HL-60 (cell line): ENCODE results near the gene CLIC4.
"Not testable (repeated sequence)": the region's sequence is repeated elsewhere in the genome, so short reads cannot be mapped to it uniquely, and the experiment has no call there.

Source experiments
- DNase-seq, 2 experiments: peaks; one replicate each; pipeline ENCODE4 v3.0.0-alpha.2; 2010 to 2020; ENCODE audit warnings: low read depth in 1 of 2, low spot score in 1 of 2
- H3K27ac ChIP-seq: fragments of 250-450 bp; sonication (Bioruptor Pico); replicated peaks from 2 replicates; pipeline ENCODE4 v1.5.1; 2020; ENCODE audit warnings: mild to moderate bottlenecking, moderate library complexity
- H3K27me3 ChIP-seq: fragments of 250-450 bp; sonication (Bioruptor Pico); 2 replicates; pipeline ENCODE4 v1.5.1; 2021; ENCODE audit warnings: mild to moderate bottlenecking, moderate library complexity; ENCODE audit not compliant: insufficient read depth, poor library complexity, severe bottlenecking
- H3K4me3 ChIP-seq: replicated peaks from 2 replicates; pipeline ENCODE4 v1.5.1; 2011; ENCODE audit warnings: mild to moderate bottlenecking, control low read depth, low read length; ENCODE audit not compliant: insufficient read depth
- GABPA ChIP-seq: IDR thresholded peaks from 2 replicates; pipeline ENCODE4 v1.6.1; 2012; ENCODE audit warnings: low read depth
- POLR2AphosphoS5 ChIP-seq: IDR thresholded peaks from 2 replicates; pipeline ENCODE4 v1.6.1; 2012; ENCODE audit warnings: low read depth
- SPI1 ChIP-seq: IDR thresholded peaks from 2 replicates; pipeline ENCODE4 v1.6.1; 2012; ENCODE audit warnings: low read depth, mild to moderate bottlenecking, borderline replicate concordance
- TF ChIP-seq, protein P1 (sequence below): IDR thresholded peaks from one replicate; pipeline ENCODE4 v1.5.1; 2011; ENCODE audit warnings: low read length, control low read depth, inconsistent platforms; ENCODE audit not compliant: insufficient read depth
- TF ChIP-seq, protein P2 (sequence below): IDR thresholded peaks from 2 replicates; pipeline ENCODE4 v1.6.1; 2012; ENCODE audit warnings: low read depth; ENCODE audit not compliant: insufficient replicate concordance

The CLIC4 gene

DNA sequence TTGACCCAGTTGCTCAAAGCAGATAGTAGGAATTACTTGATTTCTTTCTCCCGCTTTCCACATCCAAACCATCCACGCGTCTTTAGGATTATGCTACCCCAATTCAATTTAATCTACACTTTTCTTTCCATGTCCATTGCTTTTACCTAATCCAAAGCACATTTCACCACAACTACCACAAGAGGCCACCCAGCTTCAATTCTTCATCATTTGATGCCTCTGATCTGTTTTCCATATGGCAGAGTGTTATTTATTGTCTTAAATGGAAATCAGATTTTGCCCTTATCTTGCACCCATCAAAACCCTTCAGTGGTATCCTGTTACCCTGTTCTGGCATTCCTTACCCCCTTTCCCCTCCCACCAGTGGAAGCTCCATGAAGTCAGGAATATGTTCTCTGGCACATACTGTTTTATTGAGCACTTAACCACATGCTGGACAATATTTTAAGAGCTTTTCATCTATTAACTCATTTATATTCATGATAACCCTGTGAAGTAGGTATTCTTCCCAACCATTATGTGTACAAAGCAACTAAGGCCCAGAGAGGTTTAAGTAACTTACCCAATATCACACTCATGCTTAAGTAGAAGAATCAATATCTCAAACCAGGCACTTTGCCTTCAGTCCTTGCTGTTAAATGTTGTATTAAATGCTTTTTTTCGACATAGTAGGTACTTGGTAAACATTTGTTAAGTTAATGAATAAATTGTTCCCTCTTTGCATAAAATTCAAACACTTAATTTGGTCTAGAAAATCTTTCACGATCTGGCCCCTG is 34.6 kb downstream of the CLIC4 start:
- Histone ChIP-seq H3K27me3 (no peaks in the 10 kb centered on the region), H3K4me3 (no peak overlapping the region), H3K27ac (no peak overlapping the region)
- no peak for TF ChIP-seq GABPA
- TF ChIP-seq POLR2AphosphoS5, result no peak
- TF ChIP-seq SPI1, result no peak
- TF ChIP-seq, protein P1, sequence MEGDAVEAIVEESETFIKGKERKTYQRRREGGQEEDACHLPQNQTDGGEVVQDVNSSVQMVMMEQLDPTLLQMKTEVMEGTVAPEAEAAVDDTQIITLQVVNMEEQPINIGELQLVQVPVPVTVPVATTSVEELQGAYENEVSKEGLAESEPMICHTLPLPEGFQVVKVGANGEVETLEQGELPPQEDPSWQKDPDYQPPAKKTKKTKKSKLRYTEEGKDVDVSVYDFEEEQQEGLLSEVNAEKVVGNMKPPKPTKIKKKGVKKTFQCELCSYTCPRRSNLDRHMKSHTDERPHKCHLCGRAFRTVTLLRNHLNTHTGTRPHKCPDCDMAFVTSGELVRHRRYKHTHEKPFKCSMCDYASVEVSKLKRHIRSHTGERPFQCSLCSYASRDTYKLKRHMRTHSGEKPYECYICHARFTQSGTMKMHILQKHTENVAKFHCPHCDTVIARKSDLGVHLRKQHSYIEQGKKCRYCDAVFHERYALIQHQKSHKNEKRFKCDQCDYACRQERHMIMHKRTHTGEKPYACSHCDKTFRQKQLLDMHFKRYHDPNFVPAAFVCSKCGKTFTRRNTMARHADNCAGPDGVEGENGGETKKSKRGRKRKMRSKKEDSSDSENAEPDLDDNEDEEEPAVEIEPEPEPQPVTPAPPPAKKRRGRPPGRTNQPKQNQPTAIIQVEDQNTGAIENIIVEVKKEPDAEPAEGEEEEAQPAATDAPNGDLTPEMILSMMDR, result no peak
- TF ChIP-seq, protein P2, sequence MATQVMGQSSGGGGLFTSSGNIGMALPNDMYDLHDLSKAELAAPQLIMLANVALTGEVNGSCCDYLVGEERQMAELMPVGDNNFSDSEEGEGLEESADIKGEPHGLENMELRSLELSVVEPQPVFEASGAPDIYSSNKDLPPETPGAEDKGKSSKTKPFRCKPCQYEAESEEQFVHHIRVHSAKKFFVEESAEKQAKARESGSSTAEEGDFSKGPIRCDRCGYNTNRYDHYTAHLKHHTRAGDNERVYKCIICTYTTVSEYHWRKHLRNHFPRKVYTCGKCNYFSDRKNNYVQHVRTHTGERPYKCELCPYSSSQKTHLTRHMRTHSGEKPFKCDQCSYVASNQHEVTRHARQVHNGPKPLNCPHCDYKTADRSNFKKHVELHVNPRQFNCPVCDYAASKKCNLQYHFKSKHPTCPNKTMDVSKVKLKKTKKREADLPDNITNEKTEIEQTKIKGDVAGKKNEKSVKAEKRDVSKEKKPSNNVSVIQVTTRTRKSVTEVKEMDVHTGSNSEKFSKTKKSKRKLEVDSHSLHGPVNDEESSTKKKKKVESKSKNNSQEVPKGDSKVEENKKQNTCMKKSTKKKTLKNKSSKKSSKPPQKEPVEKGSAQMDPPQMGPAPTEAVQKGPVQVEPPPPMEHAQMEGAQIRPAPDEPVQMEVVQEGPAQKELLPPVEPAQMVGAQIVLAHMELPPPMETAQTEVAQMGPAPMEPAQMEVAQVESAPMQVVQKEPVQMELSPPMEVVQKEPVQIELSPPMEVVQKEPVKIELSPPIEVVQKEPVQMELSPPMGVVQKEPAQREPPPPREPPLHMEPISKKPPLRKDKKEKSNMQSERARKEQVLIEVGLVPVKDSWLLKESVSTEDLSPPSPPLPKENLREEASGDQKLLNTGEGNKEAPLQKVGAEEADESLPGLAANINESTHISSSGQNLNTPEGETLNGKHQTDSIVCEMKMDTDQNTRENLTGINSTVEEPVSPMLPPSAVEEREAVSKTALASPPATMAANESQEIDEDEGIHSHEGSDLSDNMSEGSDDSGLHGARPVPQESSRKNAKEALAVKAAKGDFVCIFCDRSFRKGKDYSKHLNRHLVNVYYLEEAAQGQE, result no peak
- DNase-seq, result no peak

DNA sequence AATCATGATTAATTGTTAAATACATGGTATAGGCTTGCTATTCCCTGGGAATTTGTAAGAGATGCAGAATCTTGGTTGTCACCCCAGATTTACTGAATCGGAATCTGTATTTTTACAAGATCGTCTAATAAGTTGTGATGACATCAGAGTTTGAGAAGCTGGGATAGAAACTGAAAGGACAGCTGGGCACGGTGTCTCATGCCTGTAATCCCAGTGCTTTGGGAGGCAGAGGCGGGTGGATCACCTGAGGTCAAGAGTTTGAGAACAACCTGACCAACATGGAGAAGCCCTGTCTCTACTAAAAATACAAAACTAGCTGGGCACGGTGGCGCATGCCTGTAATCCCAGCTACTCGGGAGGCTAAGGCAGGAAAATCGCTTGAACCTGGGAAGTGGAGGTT is 35.4 kb downstream of the CLIC4 start:
- not testable (repeated sequence) for DNase-seq, H3K27ac ChIP-seq, H3K4me3 ChIP-seq, H3K27me3 ChIP-seq

DNA sequence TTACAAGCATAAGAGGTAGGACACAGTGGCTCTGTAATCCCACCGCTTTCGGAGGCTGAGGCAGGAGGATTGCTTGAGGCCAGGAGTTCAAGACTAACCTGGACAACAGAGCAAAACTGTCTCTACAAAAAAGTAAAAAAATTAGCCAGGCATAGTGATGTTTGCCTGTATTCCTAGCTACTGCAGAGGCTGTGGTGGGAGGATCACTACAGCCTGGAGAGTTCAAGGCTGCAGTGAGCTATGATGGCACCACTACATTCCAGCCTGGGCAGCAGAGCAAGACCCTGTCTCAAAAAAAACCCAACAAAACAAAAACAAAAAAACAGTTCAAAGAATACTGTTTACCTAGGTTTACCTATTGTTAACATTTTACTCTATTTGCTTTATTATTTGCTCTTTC is 37.4 kb downstream of the CLIC4 start:
- DNase-seq, result no peak
- Histone ChIP-seq H3K27me3 (no peaks in the 10 kb centered on the region), H3K27ac (no peak overlapping the region), H3K4me3 (no peak overlapping the region)
- TF ChIP-seq, protein P1, result no peak
- TF ChIP-seq GABPA, result no peak

DNA sequence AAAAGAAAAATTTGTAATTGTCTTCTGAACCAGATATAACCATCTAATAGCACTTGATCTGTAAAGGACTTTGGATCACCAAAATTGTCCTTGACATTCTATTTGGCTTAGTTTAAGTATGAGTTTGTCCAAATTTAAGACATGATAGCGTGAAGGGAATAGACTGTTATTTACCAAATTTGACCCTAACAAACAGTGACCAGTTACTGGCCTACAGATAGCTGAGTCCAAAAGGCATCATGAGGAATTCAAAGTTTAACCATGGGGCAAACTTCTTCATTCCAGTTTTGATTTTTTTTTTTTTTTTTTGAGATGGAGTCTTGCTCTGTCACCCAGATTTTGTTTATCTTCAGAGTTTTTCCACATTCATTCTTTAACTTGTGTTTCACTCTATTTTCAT is 38.5 kb downstream of the CLIC4 start:
- no peak for DNase-seq
- TF ChIP-seq POLR2AphosphoS5 (no peak), SPI1 (no peak), GABPA (no peak)
- TF ChIP-seq, protein P2, result no peak
- Histone ChIP-seq H3K27ac (no peak overlapping the region), H3K27me3 (no peaks in the 10 kb centered on the region), H3K4me3 (no peak overlapping the region)

DNA sequence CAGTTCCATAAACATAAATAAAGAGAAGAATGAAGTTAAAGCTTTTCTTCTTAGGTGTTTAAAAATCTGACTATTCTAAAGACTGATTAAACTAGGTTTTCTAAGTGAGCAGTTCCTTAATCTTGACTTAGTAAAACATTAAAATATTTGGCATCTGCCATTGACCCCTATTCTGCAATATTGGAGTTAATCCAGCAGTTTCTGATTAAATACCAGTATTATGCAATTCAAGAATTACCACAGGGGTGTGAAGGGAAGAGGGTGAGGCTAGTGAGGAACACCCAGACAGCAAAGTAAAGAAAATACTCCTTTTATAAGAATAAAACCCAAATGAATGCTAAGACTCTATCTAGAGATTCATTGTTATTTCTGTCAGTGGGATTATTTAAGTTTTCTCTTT is 40.9 kb downstream of the CLIC4 start:
- no peak for TF ChIP-seq GABPA
- TF ChIP-seq, protein P1, result no peak
- no peak for TF ChIP-seq SPI1
- TF ChIP-seq, protein P2, result no peak
- no peak for TF ChIP-seq POLR2AphosphoS5
- H3K27ac ChIP-seq, result no peak overlapping the region

More for the DNA sequence above, 40.9 kb downstream of the CLIC4 start:
- DNase-seq, result no peak
- no peak overlapping the region for H3K4me3 ChIP-seq
- H3K27me3 ChIP-seq, result no peaks in the 10 kb centered on the region
